ENCODE measurements around the gene TMCC1. TPM values are rescaled to one million over a fixed set of nuclear protein-coding genes. Genes with fewer than 3 reads are reported as not detected.

TMCC1 gene
- polyA plus RNA-seq, 1 of the 3 experiments (the other 2 are of a cell fraction): 7.2 TPM

- CTCF ChIA-PET: interaction anchor here (0.9 kb wide), 1 partner anchor 8 kb away, joined by 3 read pairs; no protein-coding TSS in a partner anchor
- H3K9ac ChIP-seq: no peak overlapping the region
- 8% methylated on average over 6 of the region's 6 CpGs for whole genome bisulfite sequencing (ENCODE audit: low lambda C conversion rate)
Measured at GRCh38 chr3:129917423-129918007, 24.0 kb upstream of the TMCC1 start.

More at GRCh38 chr3:129917423-129918007, 24.0 kb upstream of the TMCC1 start:
- no peak for TF ChIP-seq USF2 (IDR thresholded peaks at IDR 0.05; ENCODE audit: borderline replicate concordance, low read depth, low read length)
- TF ChIP-seq ZBTB33 (IDR thresholded peaks at IDR 0.05; ENCODE audit: borderline replicate concordance, low read depth): no peak
- TF ChIP-seq NFIC (IDR thresholded peaks at IDR 0.05; ENCODE audit: borderline replicate concordance): no peak
- no peak for TF ChIP-seq FOXM1 (IDR thresholded peaks at IDR 0.05; ENCODE audit: low read depth)
- no peak for TF ChIP-seq IRF3 (IDR thresholded peaks at IDR 0.05; ENCODE audit: low read depth, low read length)
- 0 out of 2 replicates have a peak, but pooled peaks have one; percentile 21 for TF ChIP-seq USF1 (IDR thresholded peaks at IDR 0.05; ENCODE audit: borderline replicate concordance, low read depth)
- Histone ChIP-seq H3K79me2 (ENCODE audit: insufficient read depth) (no peaks in the 10 kb centered on the region), H3K4me2 (no peak overlapping the region), H3K27ac (ENCODE audit: low read depth in 2 of 2, low read length in 1 of 2) (no peak overlapping the region), H4K20me1 (ENCODE audit: insufficient read depth) (no peaks in the 10 kb centered on the region), H3K4me3 (ENCODE audit: low read depth in 2 of 2, low read length in 1 of 2) (no peak overlapping the region), H3F3A (replicated peaks; ENCODE audit: insufficient read depth) (no peaks in the 10 kb centered on the region), H3K9me2 (no peaks in the 10 kb centered on the region), H3K4me1 (ENCODE audit: control insufficient read depth in 1 of 2, insufficient read depth in 2 of 2, low read depth in 1 of 2, low read length in 1 of 2) (no peaks in the 10 kb centered on the region), H3K9me3 (peaks cover 12% of the 10 kb centered on the region; the same call in 1 of the 2 replicates), H3K27me3 (ENCODE audit: insufficient read depth) (no peaks in the 10 kb centered on the region), H2AFZ (ENCODE audit: low read depth) (no peak overlapping the region), H3K36me3 (replicated peaks in 1 of 2; ENCODE audit: control insufficient read depth in 1 of 2, insufficient read depth in 2 of 2, low read length in 1 of 2) (no peaks in the 10 kb centered on the region)
- DNase-seq: no peak
- POLR2A ChIA-PET: no interaction called here
